Measurements from ENCODE around the gene MAML1.

The MAML1 gene

DNA sequence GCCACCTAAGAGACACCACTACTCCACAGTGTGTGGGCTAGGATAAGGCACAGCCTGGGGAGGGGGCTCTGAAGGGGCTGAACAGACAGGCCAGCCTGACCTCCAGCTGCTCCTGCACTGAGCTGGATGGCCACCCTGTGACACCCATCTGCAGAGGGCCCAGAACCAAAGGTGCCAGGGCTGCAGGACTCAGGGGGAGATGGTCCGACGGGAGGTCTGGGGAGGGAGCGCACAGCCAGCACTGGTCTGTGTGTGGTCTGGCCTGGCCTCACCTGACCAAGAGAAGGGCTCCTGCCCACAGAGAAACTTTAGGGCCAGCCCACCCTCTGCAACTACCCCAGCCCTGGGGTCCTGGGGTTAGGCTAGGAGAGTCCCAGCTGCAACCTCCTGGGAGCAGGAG, 62.0 kb downstream of the MAML1 start:
- CTCF ChIA-PET: interaction anchor here (1.5 to 5.8 kb wide), 3 partner anchors 24 to 111 kb away, joined by 4 to 33 read pairs (median 5); no protein-coding TSS in a partner anchor

DNA sequence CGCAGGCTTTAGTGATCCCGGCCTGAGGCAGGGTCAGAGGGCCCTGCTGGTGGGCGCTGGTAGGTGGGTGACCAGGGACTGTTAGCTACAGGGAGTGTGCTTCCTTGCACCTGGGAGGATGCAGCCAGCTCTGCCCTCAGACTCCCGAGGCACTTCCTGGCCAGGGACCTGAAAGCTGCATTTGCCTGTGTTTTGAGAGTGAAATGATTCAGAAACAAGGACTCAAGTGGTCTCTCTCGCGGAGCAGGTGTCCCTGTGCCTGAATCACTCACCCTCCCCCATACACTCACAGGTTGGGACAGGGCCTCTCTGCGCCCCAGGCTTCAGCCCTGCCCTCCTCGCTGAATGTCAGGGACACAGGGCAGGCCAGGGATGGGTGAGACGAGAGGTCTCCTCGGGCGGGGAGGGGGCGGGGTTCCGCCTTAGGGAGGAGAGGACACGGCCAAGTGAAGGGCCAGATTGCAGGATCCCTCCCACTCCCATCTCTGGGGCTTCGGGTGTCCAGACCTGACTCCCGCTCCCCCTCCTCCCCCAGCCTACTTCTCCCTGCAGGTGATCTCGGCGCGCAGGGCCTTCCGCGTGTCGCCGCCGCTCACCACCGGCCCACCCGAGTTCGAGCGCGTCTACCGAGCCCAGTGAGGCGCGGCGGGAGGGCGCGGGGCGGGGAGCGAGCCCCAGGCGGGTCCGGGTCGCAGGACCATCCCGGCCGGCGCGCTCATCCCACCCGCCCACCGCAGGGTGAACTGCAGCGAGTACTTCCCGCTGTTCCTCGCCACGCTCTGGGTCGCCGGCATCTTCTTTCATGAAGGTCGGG, 62.6 kb downstream of the MAML1 start:
- no peak for DNase-seq (ENCODE audit: extremely low spot score)
- TF ChIP-seq, protein P1, sequence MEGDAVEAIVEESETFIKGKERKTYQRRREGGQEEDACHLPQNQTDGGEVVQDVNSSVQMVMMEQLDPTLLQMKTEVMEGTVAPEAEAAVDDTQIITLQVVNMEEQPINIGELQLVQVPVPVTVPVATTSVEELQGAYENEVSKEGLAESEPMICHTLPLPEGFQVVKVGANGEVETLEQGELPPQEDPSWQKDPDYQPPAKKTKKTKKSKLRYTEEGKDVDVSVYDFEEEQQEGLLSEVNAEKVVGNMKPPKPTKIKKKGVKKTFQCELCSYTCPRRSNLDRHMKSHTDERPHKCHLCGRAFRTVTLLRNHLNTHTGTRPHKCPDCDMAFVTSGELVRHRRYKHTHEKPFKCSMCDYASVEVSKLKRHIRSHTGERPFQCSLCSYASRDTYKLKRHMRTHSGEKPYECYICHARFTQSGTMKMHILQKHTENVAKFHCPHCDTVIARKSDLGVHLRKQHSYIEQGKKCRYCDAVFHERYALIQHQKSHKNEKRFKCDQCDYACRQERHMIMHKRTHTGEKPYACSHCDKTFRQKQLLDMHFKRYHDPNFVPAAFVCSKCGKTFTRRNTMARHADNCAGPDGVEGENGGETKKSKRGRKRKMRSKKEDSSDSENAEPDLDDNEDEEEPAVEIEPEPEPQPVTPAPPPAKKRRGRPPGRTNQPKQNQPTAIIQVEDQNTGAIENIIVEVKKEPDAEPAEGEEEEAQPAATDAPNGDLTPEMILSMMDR (IDR thresholded peaks at IDR 0.05; ENCODE audit: control extremely low read depth, extremely low read depth, low read depth, missing control alignments): no peak
- POLR2A ChIA-PET: interaction anchor here (1.6 to 2.0 kb wide), 2 partner anchors 25 to 172 kb away, joined by 7 to 8 read pairs; partner anchors contain the start of genes HNRNPH1 and SQSTM1
- CTCF ChIA-PET: interaction anchor here (0.7 to 5.8 kb wide), 9 partner anchors 9 to 110 kb away, joined by 3 to 33 read pairs (median 3); no protein-coding TSS in a partner anchor

More for the DNA sequence above, 62.0 kb downstream of the MAML1 start:
- no peak for DNase-seq (ENCODE audit: extremely low spot score)
- TF ChIP-seq, protein P1 (IDR thresholded peaks at IDR 0.05; ENCODE audit: control extremely low read depth, extremely low read depth, low read depth, missing control alignments): no peak
- POLR2A ChIA-PET: interaction anchor here (1.6 kb wide), 1 partner anchor 26 kb away, joined by 8 read pairs; the partner anchor contains the start of gene SQSTM1

DNA sequence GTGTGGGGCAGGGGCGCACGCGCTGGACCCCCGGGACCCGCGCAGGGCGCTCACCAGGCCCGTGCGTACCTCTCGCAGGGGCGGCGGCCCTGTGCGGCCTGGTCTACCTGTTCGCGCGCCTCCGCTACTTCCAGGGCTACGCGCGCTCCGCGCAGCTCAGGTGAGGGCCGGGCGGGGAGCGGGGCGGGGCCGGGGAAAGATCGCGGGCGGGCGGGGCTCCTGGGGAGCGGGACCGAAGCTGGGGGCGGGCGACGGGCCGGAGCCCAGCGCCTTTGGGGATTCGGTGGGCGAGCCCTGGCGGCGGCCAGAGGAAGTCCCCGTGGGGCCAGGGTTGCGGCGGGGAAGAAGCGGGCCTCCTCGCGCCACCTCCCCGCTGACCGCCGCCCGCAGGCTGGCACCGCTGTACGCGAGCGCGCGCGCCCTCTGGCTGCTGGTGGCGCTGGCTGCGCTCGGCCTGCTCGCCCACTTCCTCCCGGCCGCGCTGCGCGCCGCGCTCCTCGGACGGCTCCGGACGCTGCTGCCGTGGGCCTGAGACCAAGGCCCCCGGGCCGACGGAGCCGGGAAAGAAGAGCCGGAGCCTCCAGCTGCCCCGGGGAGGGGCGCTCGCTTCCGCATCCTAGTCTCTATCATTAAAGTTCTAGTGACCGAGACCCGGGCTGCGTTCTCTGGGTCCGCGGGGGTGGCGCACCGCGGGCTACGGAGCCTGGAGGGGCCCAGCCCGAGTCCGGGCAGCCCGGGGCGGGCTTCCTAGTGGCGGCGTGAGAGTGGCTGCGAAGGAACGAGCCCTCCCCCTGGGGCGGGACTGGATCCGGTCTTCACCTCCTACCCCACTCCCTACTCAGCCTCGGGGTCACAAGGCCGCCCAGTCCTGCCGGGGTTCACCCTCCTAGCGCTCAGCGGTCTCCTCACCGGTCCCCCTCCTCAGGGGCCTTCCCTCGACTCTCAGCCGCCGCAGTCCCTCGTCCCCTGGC, 63.5 kb downstream of the MAML1 start:
- POLR2A ChIA-PET: interaction anchor here (2.0 kb wide), 1 partner anchor 173 kb away, joined by 7 read pairs; the partner anchor contains the start of gene HNRNPH1
- CTCF ChIA-PET: interaction anchor here (0.7 to 5.8 kb wide), 15 partner anchors 8 to 174 kb away, joined by 3 to 33 read pairs (median 3); no protein-coding TSS in a partner anchor
- DNase-seq (ENCODE audit: extremely low spot score): peak; percentile 83
- TF ChIP-seq, protein P1 (IDR thresholded peaks at IDR 0.05; ENCODE audit: control extremely low read depth, extremely low read depth, low read depth, missing control alignments): peak; percentile 95

DNA sequence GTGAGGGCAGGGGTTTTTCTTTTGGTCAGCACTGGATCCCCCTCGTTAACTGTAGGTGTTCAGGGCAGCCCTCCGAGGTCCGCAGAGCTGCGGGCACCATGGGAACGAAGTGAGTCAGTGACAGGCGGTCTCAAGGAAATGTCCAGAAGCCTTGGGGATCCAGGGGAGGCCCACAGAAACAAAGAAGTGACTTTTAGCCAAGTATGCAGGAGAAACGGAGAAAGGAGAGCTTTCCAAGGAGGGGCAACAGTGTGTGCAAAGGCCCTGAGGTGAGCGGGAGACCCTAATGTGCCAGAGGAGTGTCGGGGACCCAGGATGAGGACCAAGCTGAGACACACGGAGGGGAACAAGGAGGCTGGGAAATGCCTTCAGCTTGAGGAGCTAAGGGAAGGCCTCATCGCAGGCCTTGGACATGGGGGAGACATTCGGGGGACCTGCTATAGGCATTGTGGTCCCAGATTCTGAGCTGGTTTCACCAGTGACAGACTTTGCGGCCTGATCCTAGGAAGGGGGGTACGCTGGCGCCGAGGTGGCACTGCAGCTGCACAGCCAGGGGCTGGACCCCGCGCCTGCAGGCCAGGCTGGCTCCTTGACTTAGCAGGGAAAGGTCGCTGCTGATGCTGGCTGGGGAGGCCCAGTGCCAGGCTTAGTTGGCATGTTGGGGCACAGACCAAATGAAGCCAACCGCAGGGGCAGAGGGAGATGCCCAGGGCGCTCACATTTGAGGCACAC, 64.4 kb downstream of the MAML1 start:
- ChIA-PET POLR2A (interaction anchor here (2.0 kb wide), 1 partner anchor 174 kb away, joined by 7 read pairs; the partner anchor contains the start of gene HNRNPH1), CTCF (interaction anchor here (0.7 to 5.8 kb wide), 10 partner anchors 9 to 175 kb away, joined by 3 to 33 read pairs (median 4); no protein-coding TSS in a partner anchor)
- DNase-seq (ENCODE audit: extremely low spot score): no peak
- TF ChIP-seq, protein P1 (IDR thresholded peaks at IDR 0.05; ENCODE audit: control extremely low read depth, extremely low read depth, low read depth, missing control alignments): no peak

DNA sequence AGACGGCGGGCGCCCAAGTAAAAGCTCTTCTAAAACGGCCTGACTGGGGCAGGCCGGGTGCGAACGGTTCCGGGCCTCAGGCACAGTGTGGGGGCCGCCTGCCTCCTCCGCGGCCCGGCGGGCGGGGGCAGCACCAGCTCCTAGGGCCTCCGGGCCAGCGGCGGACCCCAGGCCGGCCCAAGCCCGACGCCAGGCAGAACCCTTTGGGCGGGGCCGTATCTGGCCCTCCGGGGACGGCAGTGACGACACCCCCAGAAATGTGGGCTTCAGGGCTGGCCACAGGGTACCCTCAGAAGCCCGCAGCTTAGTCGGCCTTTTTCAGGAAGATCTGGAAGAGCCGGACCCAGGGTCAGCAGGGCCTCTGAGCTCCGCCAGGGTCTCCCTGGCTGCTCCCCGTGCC, 65.1 kb downstream of the MAML1 start:
- TF ChIP-seq, protein P1 (IDR thresholded peaks at IDR 0.05; ENCODE audit: control extremely low read depth, extremely low read depth, low read depth, missing control alignments): no peak
- ChIA-PET POLR2A (interaction anchor here (0.9 kb wide), 1 partner anchor 1644 kb away, joined by 4 read pairs; no protein-coding TSS in a partner anchor), CTCF (interaction anchor here (1.3 to 5.8 kb wide), 5 partner anchors 14 to 109 kb away, joined by 3 to 33 read pairs (median 7); no protein-coding TSS in a partner anchor)
- DNase-seq (ENCODE audit: extremely low spot score): no peak
